HEK293 (cell line): ENCODE data around the gene ACOT7.
A peak's percentile ranks its signal among the peaks of the same experiment; 100 is the strongest.

Source experiments
- CTCF ChIP-seq: fragments of 450-650 bp; formaldehyde crosslinking; IDR thresholded peaks from 2 replicates; pipeline ENCODE4 v1.5.1; 2016; ENCODE audit warnings: missing biosample characterization, missing genetic modification characterization
- HOXA7 ChIP-seq: sonication (generic); formaldehyde crosslinking; IDR thresholded peaks from 2 replicates; pipeline ENCODE4 v1.8.1; 2022; ENCODE audit warnings: missing genetic modification reagents, borderline replicate concordance
- KLF8 ChIP-seq: fragments of 450-650 bp; formaldehyde crosslinking; IDR thresholded peaks from 2 replicates; pipeline ENCODE4 v1.5.1; 2016; ENCODE audit warnings: missing biosample characterization, missing genetic modification characterization
- RBAK ChIP-seq: fragments of 450-650 bp; formaldehyde crosslinking; IDR thresholded peaks from 2 replicates; pipeline ENCODE4 v1.5.1; 2016; ENCODE audit warnings: missing biosample characterization, missing genetic modification characterization
- REST ChIP-seq: fragments of 450-650 bp; formaldehyde crosslinking; IDR thresholded peaks from 2 replicates; pipeline ENCODE4 v1.5.1; 2016; ENCODE audit warnings: missing biosample characterization, missing genetic modification characterization
- ZBTB49 ChIP-seq: fragments of 450-650 bp; formaldehyde crosslinking; IDR thresholded peaks from 2 replicates; pipeline ENCODE4 v1.5.1; 2016; ENCODE audit warnings: missing biosample characterization, missing genetic modification characterization, low read depth
- ZNF747 ChIP-seq: fragments of 450-650 bp; formaldehyde crosslinking; IDR thresholded peaks from 2 replicates; pipeline ENCODE4 v1.5.1; 2016; ENCODE audit warnings: missing biosample characterization, missing genetic modification characterization
- ZNF791 ChIP-seq: fragments of 450-650 bp; formaldehyde crosslinking; IDR thresholded peaks from 2 replicates; pipeline ENCODE4 v1.5.1; 2016; ENCODE audit warnings: missing biosample characterization, missing genetic modification characterization

- peak; percentile 86 for TF ChIP-seq REST (tag by site-specific recombination)
- TF ChIP-seq HOXA7 (CRISPR knock-in tag) = no peak
- no peak for TF ChIP-seq ZNF747 (tag by site-specific recombination)
- no peak for TF ChIP-seq ZBTB49 (tag by site-specific recombination)
- TF ChIP-seq CTCF (tag by site-specific recombination) = no peak
- TF ChIP-seq KLF8 (tag by site-specific recombination) = no peak
- no peak for TF ChIP-seq RBAK (tag by site-specific recombination)
- no peak for TF ChIP-seq ZNF791 (tag by site-specific recombination)
Observed at GRCh38 chr1:6303397-6304012, 90.1 kb downstream of the ACOT7 start.
